ENCODE measurements around the gene ZP1.

ZP1 gene

DNA sequence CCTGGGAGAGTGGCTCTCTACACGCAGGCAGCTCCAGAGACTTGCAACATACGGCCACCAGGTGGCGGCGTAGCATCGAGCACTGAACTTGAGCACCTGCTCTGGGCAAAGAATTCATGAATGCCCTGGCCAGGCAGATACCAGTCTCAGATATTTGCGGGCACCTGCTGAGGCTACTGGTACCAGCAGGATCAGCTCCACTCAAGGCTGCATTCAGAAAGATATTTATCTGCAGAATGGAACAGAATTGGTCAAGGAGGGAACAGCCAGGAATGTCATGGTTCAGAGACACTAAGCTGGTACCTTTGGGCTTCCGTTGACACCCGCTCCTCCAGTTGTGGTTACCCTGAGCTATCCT lies 36.2 kb upstream of the ZP1 start:
- TF ChIP-seq, protein P1, sequence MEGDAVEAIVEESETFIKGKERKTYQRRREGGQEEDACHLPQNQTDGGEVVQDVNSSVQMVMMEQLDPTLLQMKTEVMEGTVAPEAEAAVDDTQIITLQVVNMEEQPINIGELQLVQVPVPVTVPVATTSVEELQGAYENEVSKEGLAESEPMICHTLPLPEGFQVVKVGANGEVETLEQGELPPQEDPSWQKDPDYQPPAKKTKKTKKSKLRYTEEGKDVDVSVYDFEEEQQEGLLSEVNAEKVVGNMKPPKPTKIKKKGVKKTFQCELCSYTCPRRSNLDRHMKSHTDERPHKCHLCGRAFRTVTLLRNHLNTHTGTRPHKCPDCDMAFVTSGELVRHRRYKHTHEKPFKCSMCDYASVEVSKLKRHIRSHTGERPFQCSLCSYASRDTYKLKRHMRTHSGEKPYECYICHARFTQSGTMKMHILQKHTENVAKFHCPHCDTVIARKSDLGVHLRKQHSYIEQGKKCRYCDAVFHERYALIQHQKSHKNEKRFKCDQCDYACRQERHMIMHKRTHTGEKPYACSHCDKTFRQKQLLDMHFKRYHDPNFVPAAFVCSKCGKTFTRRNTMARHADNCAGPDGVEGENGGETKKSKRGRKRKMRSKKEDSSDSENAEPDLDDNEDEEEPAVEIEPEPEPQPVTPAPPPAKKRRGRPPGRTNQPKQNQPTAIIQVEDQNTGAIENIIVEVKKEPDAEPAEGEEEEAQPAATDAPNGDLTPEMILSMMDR (conservative IDR thresholded peaks at IDR 0.05) = peak; percentile 95
- peak overlapping the region; percentile 73 for H3K27ac ChIP-seq

DNA sequence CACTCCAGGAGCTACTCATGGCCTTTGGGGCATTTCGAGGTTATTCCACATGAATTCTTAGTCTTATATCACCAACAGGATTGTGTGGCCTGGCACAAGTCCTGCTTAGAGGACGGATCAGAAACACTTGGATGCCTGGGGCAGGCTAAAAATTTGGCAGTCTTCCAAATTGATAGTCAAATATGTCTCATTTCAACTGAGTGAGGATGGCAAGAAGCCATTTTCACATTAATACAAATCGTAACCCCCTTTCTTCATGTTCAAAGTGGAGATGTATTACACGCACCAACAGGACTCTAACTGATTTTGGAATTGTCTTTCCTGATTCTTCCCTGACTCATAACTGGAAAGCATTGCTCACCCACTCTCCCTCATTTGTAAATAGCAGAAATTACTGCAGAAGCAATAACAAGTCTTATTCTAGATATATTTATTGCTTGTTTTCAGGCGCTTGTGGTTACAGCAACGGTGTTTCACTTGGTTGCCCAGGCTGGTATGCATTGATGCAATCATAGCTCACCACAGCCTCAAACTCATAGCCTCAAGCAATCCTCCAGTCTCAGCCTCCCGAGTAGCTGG lies 35.8 kb upstream of the ZP1 start:
- TF ChIP-seq, protein P1 (conservative IDR thresholded peaks at IDR 0.05) = no peak
- peak overlapping the region; percentile 73 for H3K27ac ChIP-seq

DNA sequence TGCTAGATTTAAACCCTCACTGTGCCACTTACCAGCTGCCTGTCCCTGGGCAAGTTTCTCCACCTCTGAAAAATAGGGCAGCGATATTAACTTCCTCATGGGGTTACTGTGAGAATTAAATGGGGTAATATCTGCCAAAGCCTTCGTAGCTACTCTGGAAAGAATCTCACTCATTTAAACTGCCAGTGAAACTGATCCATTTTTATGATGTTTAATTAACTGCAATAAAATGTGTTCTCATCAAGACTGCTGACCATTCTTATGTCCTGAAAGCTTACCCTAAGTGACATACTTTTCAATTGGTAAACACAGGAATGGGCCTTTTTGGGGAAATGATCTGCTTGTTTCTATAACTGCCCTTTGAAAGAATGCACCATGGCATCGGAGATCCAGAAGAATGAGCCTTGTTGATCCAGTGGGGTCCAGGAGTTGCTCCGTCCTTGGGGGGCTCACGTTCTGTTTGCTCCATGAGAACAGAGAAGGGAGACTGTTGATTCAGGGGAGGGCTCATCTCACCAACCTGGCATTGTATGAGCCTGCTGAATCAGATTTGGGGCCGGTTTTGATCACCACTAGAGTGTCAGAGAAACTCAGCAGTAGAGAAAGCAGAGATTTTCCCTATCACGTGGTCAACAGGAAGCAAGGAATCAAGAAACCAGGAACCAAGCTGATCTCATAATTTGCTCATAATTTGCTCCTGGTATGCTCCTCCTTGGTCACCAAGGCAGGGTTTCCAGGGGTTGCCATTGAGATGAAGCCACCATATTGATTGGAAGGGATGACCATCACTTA lies 32.4 kb upstream of the ZP1 start:
- TF ChIP-seq, protein P1 (conservative IDR thresholded peaks at IDR 0.05) = no peak
- peak overlapping the region; percentile 92 for H3K27ac ChIP-seq

DNA sequence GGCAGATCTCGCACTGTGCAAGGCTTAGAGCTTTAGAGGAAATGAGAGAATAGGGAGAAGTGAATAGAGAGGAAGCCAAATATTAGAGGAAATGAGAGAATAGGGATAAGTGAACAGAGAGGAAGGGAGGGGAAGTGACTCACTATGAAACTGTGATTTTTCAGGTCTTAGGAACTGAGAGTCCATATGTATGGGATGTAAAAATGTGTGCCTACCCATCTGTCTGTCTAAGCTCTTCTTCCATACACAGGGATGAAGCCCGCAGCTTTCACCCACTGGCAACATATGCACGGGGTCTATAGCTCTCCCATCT lies 31.9 kb upstream of the ZP1 start:
- peak overlapping the region; percentile 92 for H3K27ac ChIP-seq
- TF ChIP-seq, protein P1 (conservative IDR thresholded peaks at IDR 0.05) = no peak

DNA sequence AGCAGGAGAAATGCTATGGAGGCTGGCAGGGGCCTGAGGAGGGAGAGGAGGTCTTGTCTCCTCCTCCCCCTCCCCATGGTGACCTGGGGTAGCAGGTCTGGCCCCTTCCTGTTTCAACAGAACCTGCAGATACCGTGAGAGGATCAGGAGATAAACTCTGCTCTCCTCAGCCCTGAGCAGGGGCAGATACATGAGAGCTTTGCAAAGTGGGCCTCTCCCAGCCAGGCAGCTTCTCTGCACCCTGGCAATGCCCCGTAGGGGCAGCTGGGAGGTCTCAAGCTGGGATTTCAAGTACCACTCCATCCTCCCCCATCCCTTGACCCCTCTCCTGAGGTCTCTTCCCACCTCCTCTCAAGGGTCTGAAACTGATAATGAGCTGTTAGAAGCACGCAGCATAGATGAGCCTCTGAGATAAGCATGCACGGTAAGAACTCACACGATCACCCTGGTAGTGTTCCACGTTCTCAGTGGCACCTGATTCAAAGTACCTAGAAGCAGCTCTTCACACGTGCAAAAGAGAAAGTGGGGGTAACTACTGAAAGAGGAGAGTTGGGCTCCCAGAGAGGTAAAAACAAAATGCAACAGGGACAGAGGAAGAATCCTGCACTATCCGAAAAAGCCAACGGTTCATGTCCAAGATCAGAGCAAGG lies 30.4 kb upstream of the ZP1 start:
- TF ChIP-seq, protein P1 (conservative IDR thresholded peaks at IDR 0.05) = no peak
- H3K27ac ChIP-seq = peak overlapping the region; percentile 92

DNA sequence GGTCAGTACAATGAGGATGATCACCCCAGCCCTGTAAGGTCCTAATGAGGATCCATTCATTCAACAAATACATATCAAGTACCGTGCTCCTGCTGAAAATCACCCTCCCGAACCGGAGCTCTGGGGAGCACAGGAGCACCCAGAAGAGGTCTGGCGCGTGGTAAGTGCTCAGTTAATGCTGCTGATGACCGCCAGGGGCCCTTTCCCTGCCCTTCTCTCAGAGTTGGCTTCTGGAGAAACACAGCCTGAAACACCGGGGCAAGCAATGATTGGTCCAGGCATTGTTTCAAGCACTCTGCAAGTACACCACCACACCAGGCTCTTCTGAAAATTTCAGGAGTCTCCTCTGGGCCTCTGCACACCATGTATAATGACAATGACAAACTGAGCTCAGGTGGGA lies 29.2 kb upstream of the ZP1 start:
- H3K27ac ChIP-seq = no peak overlapping the region
- TF ChIP-seq, protein P1 (conservative IDR thresholded peaks at IDR 0.05) = no peak
